ENCODE data around the gene ETV5. TPM values are rescaled to one million over a fixed set of nuclear protein-coding genes. Genes with fewer than 3 reads are reported as not detected.

The ETV5 gene
- total and polyA plus RNA-seq, 9 of the 15 experiments (the other 6 are each of a cell fraction or from before 2014, with no cell fraction given) = 9.2 to 25.9 (median 15.9) TPM

- Histone ChIP-seq H3K27ac (ENCODE audit: extremely low read depth, low read depth, low read length) (no peak overlapping the region), H3K4me3 (no peak overlapping the region), H3K9ac (ENCODE audit: insufficient read depth in 1 of 2, low read depth in 2 of 2, low read length in 2 of 2) (no peak overlapping the region), H3K4me2 (ENCODE audit: insufficient read depth, low read length) (no peak overlapping the region), H3K27me3 (ENCODE audit: control insufficient read depth in 2 of 2, insufficient read depth in 2 of 2, low read length in 2 of 2) (no peaks in the 10 kb centered on the region), H2AFZ (ENCODE audit: low read depth, low read length) (no peak overlapping the region), H3K4me1 (replicated peaks in 1 of 2; ENCODE audit: control insufficient read depth in 2 of 2, insufficient read depth in 2 of 2, low read length in 2 of 2) (peaks cover 15 to 23% of the 10 kb centered on the region in 2 experiments; a peak in 4 of 5 replicates), H3K79me2 (ENCODE audit: control insufficient read depth, insufficient read depth, low read length) (no peaks in the 10 kb centered on the region), H3K9me1 (ENCODE audit: control insufficient read depth, insufficient read depth, low read length) (no peaks in the 10 kb centered on the region), H4K20me1 (replicated peaks; ENCODE audit: control insufficient read depth, insufficient read depth, low read length) (no peaks in the 10 kb centered on the region), H3K9me3 (replicated peaks; ENCODE audit: control insufficient read depth, insufficient read depth, low read depth, low read length) (no peaks in the 10 kb centered on the region), H3K36me3 (ENCODE audit: control insufficient read depth, insufficient read depth, low read length) (no peaks in the 10 kb centered on the region; the same call in 2 of the 3 replicates)
- no peak for ATAC-seq
- no peak for DNase-seq (ENCODE audit: extremely low read depth in 1 of 4, low spot score in 3 of 4)
- WGBS (ENCODE audit: insufficient coverage, low coverage, missing lambda C conversion rate) = 68% methylated on average over 5 of the region's 5 CpGs
- TF ChIP-seq CREB3 (tag; conservative IDR thresholded peaks at IDR 0.05; ENCODE audit: low read depth) = no peak
- no peak for TF ChIP-seq FIP1L1 (IDR thresholded peaks at IDR 0.05; ENCODE audit: low read depth, low read length, poor library complexity, severe bottlenecking)
- TF ChIP-seq CHAMP1 (IDR thresholded peaks at IDR 0.05) = no peak
- TF ChIP-seq NCOA1 (IDR thresholded peaks at IDR 0.05; ENCODE audit: low read depth) = no peak
- TF ChIP-seq ZNF165 (CRISPR knock-in tag; IDR thresholded peaks at IDR 0.05; ENCODE audit: borderline replicate concordance) = no peak
- no peak for TF ChIP-seq CHD1 (IDR thresholded peaks at IDR 0.05; ENCODE audit: low read length)
- no peak for TF ChIP-seq LCOR (CRISPR knock-in tag; IDR thresholded peaks at IDR 0.05)
- no peak for TF ChIP-seq XRCC5 (IDR thresholded peaks at IDR 0.05; ENCODE audit: low read depth, low read length)
- TF ChIP-seq HNRNPH1 (optimal IDR thresholded peaks at IDR 0.05; ENCODE audit: low read depth, low read length) = no peak
- TF ChIP-seq CBX2 (IDR thresholded peaks at IDR 0.05; ENCODE audit: insufficient read depth, low read length, poor library complexity, severe bottlenecking) = no peak
- no peak for TF ChIP-seq ID3 (CRISPR knock-in tag; IDR thresholded peaks at IDR 0.05)
- TF ChIP-seq ID3 (tag; IDR thresholded peaks at IDR 0.05) = no peak
- TF ChIP-seq JUNB (CRISPR knock-in tag; conservative IDR thresholded peaks at IDR 0.05) = no peak
- no peak for TF ChIP-seq RFX5 (IDR thresholded peaks at IDR 0.05; ENCODE audit: low read depth, low read length)
- FAIRE-seq = no peak
- no TSS peak for BruUV-seq (replicated peaks)
- CTCF ChIA-PET (ENCODE audit: low intra/inter-chr PET ratio) = no interaction called here
- POLR2A ChIA-PET = interaction anchor here (0.7 to 6.1 kb wide), 4 partner anchors 10 to 15 kb away, joined by 3 to 34 read pairs (median 10); partner anchors contain the start of gene ETV5
- intact Hi-C loops (cut with micrococcal nuclease) (no loop called here), in situ Hi-C loops (cut with MboI) (no loop called here)
Observed at GRCh38 chr3:186094271-186094670, 14.6 kb downstream of the ETV5 start.

Measured in K562 (cell line).